Activated CD8-positive, alpha-beta memory T cell treated with anti-CD3 and anti-CD28 coated beads for 36 hours (primary cell): ENCODE data around the gene TENM4. TPM values are rescaled to one million over a fixed set of nuclear protein-coding genes. Genes with fewer than 3 reads are reported as not detected.

Source experiments
- CTCF ChIA-PET: fragments of 350-600 bp; sonication (Branson Sonifier 250); formaldehyde crosslinking; loops from one replicate; lab custom pipeline; 2021; ENCODE audit warnings: antibody characterized with exemption; lab: Charles Lee
- POLR2A ChIA-PET: fragments of 350-600 bp; sonication (Branson Sonifier 250); formaldehyde crosslinking; loops from one replicate; lab custom pipeline; 2021; ENCODE audit warnings: antibody characterized with exemption; lab: Charles Lee
- total RNA-seq, 2 experiments: library from RNA; stranded (reverse); gene quantifications; one replicate each; pipeline ENCODE4 v1.2.3, GENCODE V29; 2021

Gene TENM4
- total RNA-seq, 2 experiments from 2014 or later = not detected

DNA sequence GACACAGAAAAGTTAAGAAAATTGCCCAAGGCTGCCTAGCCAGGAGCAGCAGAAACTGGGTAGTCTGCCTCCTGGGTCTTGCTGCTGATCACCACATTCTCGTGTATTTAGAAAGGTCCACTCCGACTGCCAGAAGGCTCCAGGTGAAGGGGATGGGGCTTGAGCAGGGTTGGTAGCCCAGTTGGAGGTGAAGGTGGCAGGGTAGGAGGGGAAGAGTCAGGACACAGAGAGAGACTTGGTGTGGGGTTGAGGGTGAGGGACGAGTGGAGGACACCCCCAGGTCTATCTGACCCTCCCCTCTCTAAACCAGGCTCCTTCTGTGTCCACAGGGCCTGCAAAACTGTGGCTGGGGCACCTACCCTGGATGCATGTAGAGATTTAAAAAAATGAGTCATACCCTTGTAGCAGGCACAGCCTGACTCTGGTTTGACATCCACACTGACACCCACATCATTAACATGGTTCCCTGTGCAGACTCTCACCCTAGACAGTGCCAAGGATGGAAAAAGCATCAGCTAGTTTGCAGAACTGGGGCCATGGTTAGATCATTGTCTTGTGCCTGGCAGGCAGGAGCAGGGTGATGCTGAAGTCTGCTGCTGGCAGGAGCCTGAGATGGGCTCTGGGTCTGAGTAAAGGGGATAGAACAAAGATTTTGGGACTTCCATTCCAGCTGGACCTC lies 273.2 kb downstream of the TENM4 start:
- POLR2A ChIA-PET = no interaction called here
- CTCF ChIA-PET = no interaction called here

- ChIA-PET CTCF (no interaction called here), POLR2A (no interaction called here)
Measured at GRCh38 chr11:79165908-79166307, 274.9 kb downstream of the TENM4 start.

DNA sequence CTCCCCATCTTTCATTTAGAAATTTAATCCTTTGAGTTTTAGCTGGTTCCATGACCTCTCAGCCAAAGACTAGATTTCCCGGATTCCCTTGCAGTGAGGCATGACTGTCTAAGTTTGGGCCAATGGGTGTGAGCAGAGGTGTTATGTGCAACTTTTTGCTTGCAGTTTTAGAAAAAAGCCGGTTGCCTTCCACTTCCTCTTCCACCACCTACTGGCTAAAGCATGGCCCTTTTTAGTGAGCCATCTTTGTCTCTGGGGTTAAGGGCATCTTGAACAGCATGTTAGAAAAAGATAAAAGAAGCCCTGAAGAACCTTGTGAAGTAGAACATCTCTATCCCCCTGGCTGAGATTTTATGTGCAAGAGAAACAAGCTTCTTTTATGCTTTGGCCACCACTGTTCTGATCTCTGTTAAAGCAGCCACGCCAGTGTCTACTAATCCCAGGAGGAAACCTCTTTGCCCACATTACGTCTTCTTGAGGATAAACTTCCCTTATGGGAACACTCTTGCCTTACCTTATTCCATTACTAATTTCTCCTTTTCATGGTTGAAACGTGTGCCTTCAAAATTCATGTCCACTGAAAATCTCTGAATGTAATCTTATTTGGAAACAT lies 279.9 kb downstream of the TENM4 start:
- ChIA-PET POLR2A (no interaction called here), CTCF (no interaction called here)

DNA sequence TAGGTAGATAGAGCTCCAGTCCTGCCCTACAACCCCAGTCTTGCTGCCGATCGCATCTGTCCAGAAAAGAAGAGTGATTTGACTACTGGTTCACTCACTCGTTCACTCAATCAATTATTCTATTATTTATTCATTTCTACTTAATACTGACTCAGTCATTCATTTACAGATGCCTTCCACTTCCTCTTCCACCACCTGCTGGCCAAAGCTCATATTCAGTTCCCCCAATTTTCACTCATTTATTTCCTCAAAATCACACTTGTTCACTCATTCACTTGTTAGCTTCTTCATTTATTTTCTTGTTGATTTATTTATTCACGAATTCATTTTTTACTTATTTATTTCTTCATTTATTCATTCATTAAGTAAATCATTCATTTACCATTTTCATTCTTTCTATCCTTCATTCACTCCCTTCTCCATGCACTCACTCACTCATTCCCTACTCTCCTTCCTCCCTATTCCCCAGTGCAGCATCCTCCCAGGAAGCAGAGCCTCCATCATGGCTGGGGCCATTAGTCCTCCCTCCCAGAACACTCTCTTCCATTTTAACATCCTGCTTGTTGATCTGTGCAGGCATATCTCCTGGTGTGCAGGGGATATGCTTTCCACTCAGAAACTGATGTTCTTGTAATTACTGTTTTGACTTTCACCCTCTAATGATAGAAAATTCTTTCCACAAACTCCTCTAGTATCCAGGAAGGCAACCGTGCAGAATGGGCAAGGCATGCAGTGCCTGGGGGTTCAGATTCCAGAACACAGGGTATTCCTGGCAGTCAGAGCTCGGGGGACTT lies 281.0 kb downstream of the TENM4 start:
- POLR2A ChIA-PET = no interaction called here
- CTCF ChIA-PET = no interaction called here

GRCh38 chr11:79157738-79158137 lies 283.1 kb downstream of the TENM4 start:
- ChIA-PET POLR2A (no interaction called here), CTCF (no interaction called here)

GRCh38 chr11:79156031-79156430 lies 284.8 kb downstream of the TENM4 start:
- CTCF ChIA-PET = no interaction called here
- POLR2A ChIA-PET = no interaction called here

- CTCF ChIA-PET = no interaction called here
- POLR2A ChIA-PET = no interaction called here
Measured at GRCh38 chr11:79155237-79155636, 285.6 kb downstream of the TENM4 start.

DNA sequence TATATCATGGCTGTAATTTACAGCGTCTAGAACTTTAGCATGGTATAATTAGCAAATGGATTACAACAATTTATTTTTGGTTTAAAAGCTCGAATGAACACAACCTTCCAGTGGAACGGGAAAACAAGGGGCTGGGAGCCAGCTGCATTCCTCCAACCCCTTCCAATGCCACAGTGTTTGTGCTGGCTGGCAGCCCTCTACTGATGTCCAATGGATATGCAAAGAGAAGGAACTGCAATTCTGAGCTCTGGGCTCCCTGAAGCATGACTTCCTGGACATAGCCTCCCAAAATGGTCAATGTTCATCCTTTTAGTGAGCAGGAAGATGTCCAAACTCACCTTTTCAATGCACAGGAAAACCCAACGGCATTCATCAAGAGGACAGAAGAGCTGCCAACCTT lies 288.3 kb downstream of the TENM4 start:
- CTCF ChIA-PET = no interaction called here
- POLR2A ChIA-PET = no interaction called here

DNA sequence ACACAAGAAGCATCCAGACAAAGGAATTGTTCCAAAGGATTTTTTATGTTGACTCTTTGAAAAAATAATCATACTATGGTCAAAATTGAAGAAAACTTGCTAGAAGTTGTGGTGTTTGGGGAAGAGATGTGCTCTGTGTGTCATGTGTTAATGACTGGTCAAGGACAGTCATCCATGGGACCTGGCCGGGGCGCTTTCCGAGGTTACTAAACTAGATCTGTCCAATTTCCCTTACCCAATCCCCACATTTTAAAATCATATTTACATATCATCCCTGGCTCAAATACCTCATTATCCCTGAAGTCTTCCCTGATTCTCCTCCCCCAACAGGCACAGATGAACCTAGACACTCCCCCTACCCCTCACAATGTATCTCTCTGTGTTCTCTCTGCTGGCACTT lies 289.4 kb downstream of the TENM4 start:
- ChIA-PET CTCF (no interaction called here), POLR2A (no interaction called here)

DNA sequence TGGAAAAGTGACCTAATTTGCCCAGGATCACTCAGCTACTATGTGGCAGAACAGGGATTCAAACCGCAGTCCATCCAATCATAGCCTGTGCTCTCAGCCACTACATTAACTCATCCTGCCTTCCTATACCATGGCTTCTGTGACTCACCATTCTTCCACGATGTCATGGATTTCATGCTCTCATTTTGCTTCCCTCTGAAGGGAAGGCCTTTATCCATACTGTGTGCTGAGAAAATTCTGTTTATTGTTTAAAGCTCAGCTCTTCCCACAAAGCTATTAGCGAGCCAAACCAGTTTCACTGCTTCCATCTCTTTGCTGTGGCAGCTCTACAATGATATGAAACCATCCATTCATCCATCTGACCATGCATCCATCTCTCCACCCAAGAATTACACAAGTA lies 289.9 kb downstream of the TENM4 start:
- CTCF ChIA-PET = no interaction called here
- POLR2A ChIA-PET = no interaction called here

- POLR2A ChIA-PET = no interaction called here
- CTCF ChIA-PET = no interaction called here
Measured at GRCh38 chr11:79150320-79150719, 290.5 kb downstream of the TENM4 start.

DNA sequence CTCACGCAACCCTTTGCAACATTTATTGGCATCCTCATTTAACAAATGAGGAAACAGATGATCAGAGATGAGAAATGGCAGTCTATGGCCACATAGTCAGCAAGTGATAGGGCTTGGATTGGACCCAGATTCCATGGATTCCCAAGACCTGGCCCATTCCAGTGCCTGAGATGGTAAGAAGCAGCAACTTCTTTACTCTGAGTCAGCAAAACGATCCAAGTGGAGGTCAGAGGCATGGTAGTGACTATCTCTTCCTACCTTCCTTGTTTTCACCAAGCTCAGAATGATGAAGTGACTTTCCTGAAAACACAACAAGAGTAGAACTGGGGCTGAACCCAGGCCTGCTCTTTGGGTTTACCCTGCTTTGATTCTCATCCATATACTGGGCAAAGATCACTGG lies 293.1 kb downstream of the TENM4 start:
- POLR2A ChIA-PET = no interaction called here
- CTCF ChIA-PET = no interaction called here

- ChIA-PET POLR2A (no interaction called here), CTCF (no interaction called here)
Measured at GRCh38 chr11:79147011-79147410, 293.8 kb downstream of the TENM4 start.

DNA sequence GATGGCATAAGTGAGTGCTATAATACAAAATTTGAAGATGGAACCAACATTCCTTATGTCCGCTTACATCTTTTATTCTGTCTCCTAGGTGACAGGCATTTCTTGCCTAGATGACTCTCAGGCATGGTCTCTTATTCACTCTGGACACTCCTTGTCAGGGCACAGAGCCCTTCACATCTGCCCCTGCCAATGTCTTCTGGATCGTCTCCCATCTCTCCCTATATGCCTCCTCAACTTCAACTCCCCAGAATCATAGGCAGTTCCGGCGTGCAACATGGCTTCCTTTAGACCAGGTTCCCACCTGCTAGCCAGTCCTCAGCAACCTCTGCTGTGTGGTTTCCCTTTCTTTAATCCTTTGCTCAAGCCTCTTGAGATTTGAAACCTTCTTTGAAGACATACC lies 300.9 kb downstream of the TENM4 start:
- POLR2A ChIA-PET = no interaction called here
- CTCF ChIA-PET = no interaction called here

GRCh38 chr11:79129702-79130101 lies 311.1 kb downstream of the TENM4 start:
- CTCF ChIA-PET = no interaction called here
- POLR2A ChIA-PET = no interaction called here

DNA sequence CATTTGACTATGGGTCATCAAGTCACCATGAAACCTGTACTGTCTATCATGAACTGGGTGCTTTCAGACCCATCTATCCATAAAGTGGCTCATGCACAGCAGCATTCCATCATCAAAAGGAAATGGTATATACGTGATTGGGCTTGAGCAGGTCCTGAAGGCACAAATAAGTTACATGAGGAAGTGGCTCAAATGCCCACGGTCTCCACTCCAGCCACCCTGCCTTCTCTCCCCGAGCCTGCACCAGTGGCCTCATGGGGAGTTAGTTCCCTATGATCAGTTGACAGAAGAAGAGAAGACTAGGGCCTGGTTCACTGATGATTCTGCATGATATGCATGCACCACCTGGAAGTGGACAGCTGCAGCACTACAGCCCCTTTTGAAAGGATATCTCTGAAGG lies 312.5 kb downstream of the TENM4 start:
- ChIA-PET CTCF (no interaction called here), POLR2A (no interaction called here)

DNA sequence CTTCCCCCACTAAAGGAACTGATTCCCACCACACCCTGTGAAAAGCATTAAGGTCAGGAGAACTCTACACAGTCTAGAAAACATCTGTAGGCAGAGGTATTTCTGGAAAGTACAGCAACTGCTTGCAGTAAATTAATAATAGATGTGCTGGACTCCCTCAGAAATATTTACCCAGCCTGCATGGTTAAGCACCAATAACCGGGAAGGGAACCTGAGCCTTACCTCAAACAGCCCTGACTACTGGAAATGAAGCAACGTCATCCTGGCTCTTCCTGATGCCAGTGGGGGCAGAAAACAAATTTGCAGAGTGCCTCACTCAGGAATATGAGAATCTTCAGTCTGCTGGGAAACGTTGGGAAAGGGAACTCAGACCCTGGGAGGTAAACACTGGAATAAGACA lies 318.1 kb downstream of the TENM4 start:
- POLR2A ChIA-PET = no interaction called here
- CTCF ChIA-PET = no interaction called here

- CTCF ChIA-PET = no interaction called here
- POLR2A ChIA-PET = no interaction called here
Measured at GRCh38 chr11:79121351-79121750, 319.5 kb downstream of the TENM4 start.

GRCh38 chr11:79119491-79120284 lies 321.1 kb downstream of the TENM4 start:
- ChIA-PET POLR2A (no interaction called here), CTCF (no interaction called here)

DNA sequence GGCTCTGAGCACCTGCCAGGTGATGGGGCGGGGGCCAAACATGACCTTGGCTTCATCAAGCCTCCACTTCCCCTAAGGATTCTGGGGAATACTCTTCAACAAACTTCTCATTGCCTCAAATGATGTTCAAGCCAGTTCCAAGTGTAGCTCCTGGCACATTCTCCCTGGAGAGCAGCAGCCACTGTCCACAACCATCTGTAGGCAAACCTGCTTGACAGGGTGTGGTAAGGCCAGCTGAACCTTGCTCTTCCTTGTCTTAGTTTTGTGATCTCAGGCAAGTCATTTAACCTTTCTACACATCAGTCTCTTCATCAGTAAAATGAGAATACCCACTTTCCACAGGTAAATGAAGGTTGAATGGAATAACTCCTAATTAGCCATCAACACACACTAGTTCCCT lies 323.3 kb downstream of the TENM4 start:
- POLR2A ChIA-PET = no interaction called here
- CTCF ChIA-PET = no interaction called here
